ENCODE results near the gene SAMSN1.

Gene SAMSN1

DNA sequence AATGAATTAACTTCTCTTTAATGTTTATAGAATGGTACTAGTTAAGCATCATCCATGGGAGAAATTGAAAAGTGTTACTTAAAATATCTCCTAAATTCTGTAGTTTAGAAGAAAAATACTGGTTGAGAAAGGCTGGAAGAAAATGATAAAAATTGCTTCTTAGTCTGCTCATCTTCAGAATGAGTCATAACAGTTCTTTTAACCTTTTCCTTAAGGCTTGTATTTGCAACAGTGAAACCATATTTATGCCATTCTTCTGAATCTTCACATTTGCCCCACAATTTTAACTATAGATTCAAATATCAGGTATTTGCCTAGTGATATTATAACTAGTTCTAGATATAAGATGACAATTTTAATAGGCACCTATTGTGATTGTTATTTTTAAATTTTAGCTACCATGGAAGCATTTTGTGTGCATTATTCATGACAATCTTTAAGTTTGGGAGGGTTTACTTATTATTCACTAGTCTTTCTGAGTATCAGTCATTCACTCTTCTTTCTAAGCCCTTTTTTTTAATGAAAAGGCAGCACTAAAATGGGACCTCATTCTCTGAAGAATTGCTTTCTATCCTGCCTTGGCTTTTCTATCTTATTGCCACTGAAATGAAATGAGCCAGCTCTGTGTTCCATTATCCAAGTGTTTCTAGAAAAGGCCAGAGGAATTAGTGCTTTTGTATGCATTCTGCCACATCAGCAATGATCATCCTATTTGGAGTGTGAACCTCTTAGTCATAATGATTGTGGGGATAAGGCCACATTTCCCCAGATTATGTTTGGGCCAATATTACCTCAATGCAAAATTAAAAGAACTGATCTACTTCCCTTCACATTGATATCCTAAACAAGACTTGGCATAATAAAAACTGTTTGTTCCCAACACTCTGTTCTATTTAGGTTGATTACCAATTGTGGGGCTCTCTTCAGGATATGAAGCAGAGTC lies 58.4 kb downstream of the SAMSN1 start:
- Mint-ChIP-seq H3K36me3 (peaks cover 31% of the 10 kb centered on the region), H3K27ac (peak overlapping the region; percentile 95), H3K4me1 (peaks cover 58% of the 10 kb centered on the region), H3K27me3 (no peaks in the 10 kb centered on the region), H3K4me3 (peak overlapping the region; percentile 55), H3K9me3 (peaks cover 15% of the 10 kb centered on the region)

DNA sequence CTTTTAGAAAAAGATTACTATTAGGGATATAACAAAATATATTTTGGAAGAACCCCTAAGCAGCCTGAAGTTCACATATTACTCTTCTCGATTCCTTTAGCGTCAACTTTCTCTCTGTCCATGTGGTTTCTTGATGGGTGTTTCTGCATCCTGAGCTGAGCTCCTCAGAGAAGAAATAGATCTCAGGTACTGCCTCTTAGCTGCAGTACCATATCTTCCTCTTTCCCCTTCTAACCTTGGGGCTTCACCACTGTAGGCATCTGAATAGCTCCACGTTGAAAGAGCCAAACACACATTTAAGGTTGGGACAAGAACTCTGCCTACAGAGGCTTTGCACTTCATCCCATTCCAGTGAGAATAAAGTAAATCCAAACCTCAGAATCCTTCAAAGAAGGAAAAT lies 59.2 kb downstream of the SAMSN1 start:
- peaks cover 34% of the 10 kb centered on the region for H3K36me3 Mint-ChIP-seq
- H3K4me3 Mint-ChIP-seq: no peak overlapping the region
- H3K27ac Mint-ChIP-seq: peak overlapping the region; percentile 84
- H3K4me1 Mint-ChIP-seq: peaks cover 67% of the 10 kb centered on the region
- no peaks in the 10 kb centered on the region for H3K27me3 Mint-ChIP-seq
- peaks cover 15% of the 10 kb centered on the region for H3K9me3 Mint-ChIP-seq

DNA sequence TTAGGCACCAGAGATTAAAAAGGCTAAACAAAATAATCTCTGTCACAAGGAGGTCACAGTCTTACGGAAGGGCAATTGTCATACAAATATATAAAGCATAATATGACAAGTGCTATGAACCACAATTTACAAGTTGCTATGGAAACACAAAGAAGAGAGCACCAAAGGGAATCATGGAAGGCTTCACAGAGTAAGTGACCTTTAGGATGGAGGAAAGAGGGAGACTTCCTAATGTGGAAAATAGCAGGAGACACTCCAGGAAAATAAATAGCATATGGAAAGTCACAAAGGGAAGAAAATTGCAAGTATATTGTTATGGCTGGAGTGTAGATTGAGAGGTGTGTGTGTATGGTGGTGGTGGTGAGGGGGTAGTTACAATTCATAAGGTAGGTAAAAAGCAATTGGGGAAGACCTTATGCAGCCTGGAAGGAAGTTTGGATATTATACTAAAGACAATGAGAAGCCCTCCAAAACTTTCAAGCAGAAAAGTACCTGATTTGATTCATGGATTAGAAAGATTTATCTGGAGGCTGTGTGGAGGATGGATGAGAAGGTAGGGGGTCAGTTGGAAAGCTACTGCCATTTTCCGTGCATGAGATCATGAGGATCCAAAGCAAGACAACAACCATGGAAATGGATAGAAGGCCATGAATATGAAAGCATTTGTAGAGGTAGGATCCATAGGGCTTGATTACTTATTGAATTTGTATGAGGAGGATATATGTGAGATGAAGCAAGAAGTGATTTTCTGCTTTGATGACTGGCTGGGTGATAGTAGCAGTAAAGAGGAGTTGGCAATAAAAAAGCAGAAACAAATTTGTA lies 61.7 kb downstream of the SAMSN1 start:
- Mint-ChIP-seq H3K4me3 (no peak overlapping the region), H3K27ac (peak overlapping the region; percentile 98), H3K4me1 (peaks cover 82% of the 10 kb centered on the region), H3K9me3 (peaks cover 15% of the 10 kb centered on the region), H3K36me3 (peaks cover 32% of the 10 kb centered on the region), H3K27me3 (no peaks in the 10 kb centered on the region)

DNA sequence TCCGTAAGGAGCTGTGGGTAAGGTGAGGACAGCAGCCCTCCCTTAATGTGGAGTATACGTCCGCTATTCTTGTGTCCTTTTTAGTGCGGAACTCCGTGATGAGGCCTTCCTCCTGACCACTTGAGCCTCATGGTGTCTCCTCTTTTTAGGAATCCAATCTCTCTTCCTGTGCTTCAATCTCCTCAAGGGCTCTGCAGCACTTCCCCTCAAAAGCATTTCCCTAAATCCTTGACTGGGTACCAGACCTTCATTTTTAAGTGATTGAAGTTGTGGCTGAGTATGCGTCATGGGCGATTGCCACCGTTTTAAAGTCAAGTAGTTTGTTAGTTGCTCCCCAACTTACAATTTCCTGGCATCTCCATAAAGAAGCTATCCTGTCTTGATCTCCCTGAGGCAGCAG lies 62.8 kb downstream of the SAMSN1 start:
- H3K4me3 Mint-ChIP-seq: no peak overlapping the region
- H3K27ac Mint-ChIP-seq: peak overlapping the region; percentile 98
- H3K9me3 Mint-ChIP-seq: peaks cover 15% of the 10 kb centered on the region
- H3K36me3 Mint-ChIP-seq: peaks cover 30% of the 10 kb centered on the region
- H3K27me3 Mint-ChIP-seq: no peaks in the 10 kb centered on the region
- peaks cover 75% of the 10 kb centered on the region for H3K4me1 Mint-ChIP-seq

DNA sequence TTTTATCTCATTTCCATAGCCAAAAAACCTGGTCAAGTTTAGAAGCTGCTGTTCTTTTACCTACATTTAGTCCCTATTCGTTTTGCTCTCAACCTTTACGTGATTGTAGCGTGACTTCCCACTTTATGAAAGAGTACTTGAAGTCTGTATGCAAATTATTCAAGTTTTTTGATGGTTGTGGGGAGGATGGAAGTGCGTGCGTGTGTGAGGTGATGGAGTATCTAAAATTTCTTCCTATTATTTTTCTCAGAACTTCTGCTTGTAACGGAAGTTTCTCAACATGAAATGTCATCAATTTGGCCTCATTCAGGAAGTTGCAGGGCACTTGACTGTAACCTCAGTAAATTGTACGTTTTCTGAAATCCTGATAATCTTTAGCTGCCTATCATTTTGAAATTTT lies 64.0 kb downstream of the SAMSN1 start:
- peaks cover 25% of the 10 kb centered on the region for H3K36me3 Mint-ChIP-seq
- peak overlapping the region; percentile 64 for H3K4me3 Mint-ChIP-seq
- H3K27me3 Mint-ChIP-seq: no peaks in the 10 kb centered on the region
- H3K9me3 Mint-ChIP-seq: peaks cover 15% of the 10 kb centered on the region
- peaks cover 64% of the 10 kb centered on the region for H3K4me1 Mint-ChIP-seq
- H3K27ac Mint-ChIP-seq: peak overlapping the region; percentile 98

DNA sequence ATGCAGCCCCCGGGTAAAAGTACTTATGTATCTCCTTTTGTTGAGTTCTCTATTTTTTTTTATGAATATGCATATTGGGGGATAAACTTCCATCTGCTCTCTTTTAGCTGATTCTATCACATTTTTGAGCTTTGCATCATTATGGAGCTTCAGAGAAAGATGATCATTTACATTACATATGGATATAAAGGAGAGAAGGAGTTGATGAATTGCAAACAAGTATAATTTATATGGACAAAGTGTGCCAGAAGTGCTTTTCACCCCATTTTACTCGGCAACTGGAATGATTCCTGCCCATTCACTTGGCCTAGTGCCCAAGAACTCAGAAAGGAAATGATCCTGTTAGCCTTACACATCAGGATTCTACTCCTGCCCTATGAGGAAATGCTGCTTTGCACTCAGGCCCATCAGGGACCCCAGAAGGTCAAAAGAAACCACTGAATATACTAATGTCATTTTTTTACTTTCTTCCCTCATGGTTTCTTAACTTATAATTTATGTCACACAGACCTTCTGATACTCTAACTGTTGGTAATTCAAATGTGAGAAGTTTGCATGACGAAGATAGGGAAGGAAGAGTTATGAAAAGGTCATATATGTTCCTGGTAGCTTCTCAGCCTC lies 65.6 kb downstream of the SAMSN1 start:
- Mint-ChIP-seq H3K9me3 (peaks cover 15% of the 10 kb centered on the region), H3K36me3 (peaks cover 18% of the 10 kb centered on the region), H3K4me3 (no peak overlapping the region), H3K27me3 (no peaks in the 10 kb centered on the region), H3K27ac (peak overlapping the region; percentile 83), H3K4me1 (peaks cover 51% of the 10 kb centered on the region)

DNA sequence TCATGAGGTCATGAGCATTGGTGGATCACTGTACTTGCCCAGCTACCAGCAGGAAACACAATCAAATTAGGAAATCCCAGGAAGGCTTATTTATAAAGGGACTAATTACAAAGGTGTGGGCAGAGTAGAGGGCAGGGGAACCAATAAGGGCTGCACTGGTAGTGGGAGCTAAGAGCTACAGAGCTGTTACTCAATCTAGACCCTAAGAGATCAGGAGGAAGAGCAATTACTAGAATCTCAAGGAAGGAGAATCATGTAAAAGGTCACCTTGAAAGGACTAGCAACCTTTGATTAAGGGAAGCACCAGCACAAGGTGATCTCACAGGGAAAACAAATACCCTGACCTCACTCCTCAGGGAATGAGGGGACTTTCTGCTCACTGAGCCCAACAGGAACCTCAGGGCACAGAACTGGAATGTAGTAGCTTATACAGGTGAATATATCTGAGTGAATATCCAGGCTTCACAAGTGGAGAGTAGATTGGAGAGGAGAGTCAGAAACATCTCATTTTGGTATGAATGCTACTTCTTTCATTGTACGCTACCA lies 66.8 kb downstream of the SAMSN1 start:
- H3K27me3 Mint-ChIP-seq: no peaks in the 10 kb centered on the region
- peaks cover 44% of the 10 kb centered on the region for H3K4me1 Mint-ChIP-seq
- peaks cover 8% of the 10 kb centered on the region for H3K9me3 Mint-ChIP-seq
- peaks cover 11% of the 10 kb centered on the region for H3K36me3 Mint-ChIP-seq
- H3K27ac Mint-ChIP-seq: peak overlapping the region; percentile 68
- H3K4me3 Mint-ChIP-seq: no peak overlapping the region

DNA sequence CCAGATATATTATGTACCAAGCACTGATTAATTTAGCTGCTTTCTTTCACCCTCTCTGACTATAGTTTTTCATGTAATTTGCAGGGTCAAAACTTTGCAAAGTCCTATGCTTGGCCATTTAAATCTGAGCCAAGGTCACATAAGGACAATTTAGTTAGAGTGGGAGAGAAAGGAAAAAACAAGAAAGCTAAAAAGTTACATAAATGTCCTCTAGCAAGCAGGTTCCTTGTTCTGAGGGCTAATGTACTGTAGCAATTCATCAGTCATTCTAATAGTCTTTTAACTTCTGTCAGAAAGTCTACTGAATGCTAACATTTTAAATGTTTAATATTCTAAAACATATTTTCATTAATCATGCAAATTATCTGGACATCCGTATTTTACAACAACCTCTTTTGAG lies 68.3 kb downstream of the SAMSN1 start:
- no peaks in the 10 kb centered on the region for H3K27me3 Mint-ChIP-seq
- H3K4me1 Mint-ChIP-seq: peaks cover 30% of the 10 kb centered on the region

DNA sequence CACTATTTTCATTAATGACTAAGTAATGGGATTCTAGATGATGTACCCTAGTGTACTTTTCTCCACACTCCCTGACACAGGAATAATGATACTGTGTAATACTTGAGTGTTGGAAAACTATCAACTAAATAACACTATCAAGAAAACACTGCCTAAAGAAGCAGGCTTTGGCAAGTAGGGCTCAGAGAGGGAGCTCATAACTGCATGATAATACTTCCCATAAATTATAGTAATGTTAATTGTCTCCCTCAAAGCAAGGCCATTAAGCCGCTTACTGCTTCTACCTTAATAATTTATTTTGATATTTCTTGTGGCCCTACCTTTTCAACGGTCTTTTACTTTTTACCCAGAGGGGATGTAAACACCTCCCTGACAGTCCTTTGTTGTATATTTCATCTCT lies 69.0 kb downstream of the SAMSN1 start:
- no peak overlapping the region for H3K27ac Mint-ChIP-seq
- peaks cover 3% of the 10 kb centered on the region for H3K36me3 Mint-ChIP-seq
- H3K9me3 Mint-ChIP-seq: no peaks in the 10 kb centered on the region
- no peaks in the 10 kb centered on the region for H3K27me3 Mint-ChIP-seq
- peaks cover 23% of the 10 kb centered on the region for H3K4me1 Mint-ChIP-seq
- H3K4me3 Mint-ChIP-seq: no peak overlapping the region

More for the DNA sequence above, 68.3 kb downstream of the SAMSN1 start:
- Mint-ChIP-seq H3K27ac (no peak overlapping the region), H3K9me3 (no peaks in the 10 kb centered on the region), H3K36me3 (peaks cover 3% of the 10 kb centered on the region), H3K4me3 (no peak overlapping the region)

DNA sequence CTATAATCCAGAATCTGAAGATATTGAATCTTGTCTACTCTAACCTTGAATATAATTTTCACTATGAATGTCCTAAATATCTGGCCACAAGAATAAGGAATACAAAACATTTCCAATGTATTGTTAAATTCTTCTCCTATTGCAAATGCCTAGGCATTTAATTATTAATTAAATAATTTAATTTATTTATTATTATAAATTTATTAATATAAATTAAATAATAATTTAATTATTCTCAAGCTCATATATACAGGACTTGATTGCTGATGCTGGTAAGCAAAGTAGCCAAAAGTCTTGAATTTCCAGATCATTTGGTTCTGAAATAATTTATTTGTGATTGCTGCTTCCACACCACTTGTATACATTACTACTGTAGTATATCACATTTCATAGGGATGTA lies 71.1 kb downstream of the SAMSN1 start:
- H3K4me1 Mint-ChIP-seq: peaks cover 4% of the 10 kb centered on the region
- no peaks in the 10 kb centered on the region for H3K9me3 Mint-ChIP-seq
- H3K4me3 Mint-ChIP-seq: no peak overlapping the region
- no peak overlapping the region for H3K27ac Mint-ChIP-seq
- H3K27me3 Mint-ChIP-seq: no peaks in the 10 kb centered on the region
- no peaks in the 10 kb centered on the region for H3K36me3 Mint-ChIP-seq

DNA sequence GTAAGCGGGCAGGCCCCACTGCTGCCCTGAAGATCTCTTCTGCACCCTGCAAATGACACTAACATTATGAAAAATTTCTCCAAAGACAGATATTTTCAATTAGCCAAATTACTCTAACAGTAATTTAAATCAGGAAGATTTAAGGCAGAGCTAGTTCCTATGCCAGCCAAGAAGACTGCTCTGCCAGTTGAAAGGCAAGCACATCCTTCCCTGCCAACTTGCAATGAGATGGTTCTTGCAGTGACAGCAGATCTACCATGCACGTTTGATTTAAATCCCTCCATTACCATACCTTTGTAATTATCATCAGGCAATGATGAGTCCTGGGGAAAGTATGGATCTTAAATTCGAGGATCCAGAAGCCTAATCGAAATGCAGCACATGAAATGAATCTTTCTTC lies 76.5 kb downstream of the SAMSN1 start:
- no peaks in the 10 kb centered on the region for H3K36me3 Mint-ChIP-seq
- H3K4me3 Mint-ChIP-seq: no peak overlapping the region
- no peaks in the 10 kb centered on the region for H3K4me1 Mint-ChIP-seq
- no peak overlapping the region for H3K27ac Mint-ChIP-seq
- H3K27me3 Mint-ChIP-seq: no peaks in the 10 kb centered on the region
- H3K9me3 Mint-ChIP-seq: no peaks in the 10 kb centered on the region

DNA sequence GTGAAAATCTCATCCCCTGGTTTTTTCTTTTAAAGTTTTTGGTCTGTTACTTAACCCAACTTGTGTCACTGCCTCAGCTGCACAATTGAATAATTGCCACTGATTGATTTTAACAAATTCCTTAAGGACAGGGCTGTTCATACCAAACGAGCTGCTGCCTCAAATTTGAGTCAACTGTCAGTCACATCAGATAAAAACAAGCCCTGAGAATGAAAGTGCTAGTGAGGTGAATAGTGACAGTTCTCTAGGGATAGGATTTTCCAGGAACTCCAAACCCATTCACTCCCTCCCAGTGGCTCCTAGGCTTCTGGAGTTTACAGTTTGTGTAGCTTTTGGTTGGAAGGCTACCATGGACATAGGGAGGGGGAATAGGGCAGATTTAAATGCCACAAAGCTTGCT lies 79.4 kb downstream of the SAMSN1 start:
- Mint-ChIP-seq H3K27ac (no peak overlapping the region), H3K9me3 (no peaks in the 10 kb centered on the region), H3K4me1 (no peaks in the 10 kb centered on the region), H3K27me3 (no peaks in the 10 kb centered on the region), H3K36me3 (no peaks in the 10 kb centered on the region), H3K4me3 (no peak overlapping the region)

DNA sequence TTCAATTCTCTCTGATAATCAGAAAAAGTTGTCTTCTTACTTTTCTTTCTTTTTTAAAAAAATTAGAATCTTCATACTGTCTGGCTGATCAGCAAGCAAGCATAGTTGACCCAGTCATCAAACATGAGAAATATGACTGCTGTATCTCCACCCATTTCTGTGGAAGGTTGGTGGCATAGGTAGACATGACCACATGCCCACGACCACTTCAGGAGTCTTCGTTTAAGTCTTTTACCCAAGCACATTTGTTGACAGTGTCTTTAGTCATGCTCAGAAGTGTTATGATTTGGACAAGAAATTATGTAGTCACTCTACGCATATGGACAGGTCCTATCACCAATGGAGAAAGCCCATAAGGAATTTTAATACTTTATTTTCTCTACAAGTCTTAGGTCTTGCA lies 88.4 kb downstream of the SAMSN1 start:
- no peak overlapping the region for H3K27ac Mint-ChIP-seq
- H3K27me3 Mint-ChIP-seq: no peaks in the 10 kb centered on the region
- no peaks in the 10 kb centered on the region for H3K36me3 Mint-ChIP-seq
- peaks cover 4% of the 10 kb centered on the region for H3K9me3 Mint-ChIP-seq
- no peak overlapping the region for H3K4me3 Mint-ChIP-seq
- H3K4me1 Mint-ChIP-seq: peaks cover 23% of the 10 kb centered on the region

DNA sequence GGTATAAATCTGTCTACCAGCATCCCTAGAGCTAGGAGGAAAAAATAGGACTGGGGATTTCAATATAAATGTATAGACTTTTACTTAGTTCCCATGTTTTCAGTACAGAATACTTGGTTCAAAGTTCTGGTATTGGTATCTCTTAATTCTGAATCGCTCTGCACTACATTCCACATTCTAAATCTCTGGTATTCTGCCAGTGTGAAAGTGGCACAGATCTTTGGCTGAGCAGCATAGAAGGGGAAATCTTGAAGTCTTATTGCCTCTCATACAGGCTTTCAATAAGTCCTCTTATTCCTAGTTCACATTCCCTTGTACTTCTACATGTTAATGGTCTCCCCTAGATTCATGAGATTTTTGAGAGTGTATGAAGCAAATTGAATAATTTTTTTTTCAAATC lies 89.2 kb downstream of the SAMSN1 start:
- peaks cover 4% of the 10 kb centered on the region for H3K9me3 Mint-ChIP-seq
- H3K4me1 Mint-ChIP-seq: peaks cover 23% of the 10 kb centered on the region
- H3K27ac Mint-ChIP-seq: no peak overlapping the region
- H3K36me3 Mint-ChIP-seq: no peaks in the 10 kb centered on the region
- no peaks in the 10 kb centered on the region for H3K27me3 Mint-ChIP-seq
- no peak overlapping the region for H3K4me3 Mint-ChIP-seq

Measured in activated naive CD4-positive, alpha-beta T cell treated with anti-CD3 and anti-CD28 coated beads, Interleukin-2, amount 50 U/mL, for 24 hours (primary cell).